ENCODE measurements around the gene PRODH.
"Not testable (repeated sequence)": the region's sequence is repeated elsewhere in the genome, so short reads cannot be mapped to it uniquely, and the experiment has no call there.

The PRODH gene

DNA sequence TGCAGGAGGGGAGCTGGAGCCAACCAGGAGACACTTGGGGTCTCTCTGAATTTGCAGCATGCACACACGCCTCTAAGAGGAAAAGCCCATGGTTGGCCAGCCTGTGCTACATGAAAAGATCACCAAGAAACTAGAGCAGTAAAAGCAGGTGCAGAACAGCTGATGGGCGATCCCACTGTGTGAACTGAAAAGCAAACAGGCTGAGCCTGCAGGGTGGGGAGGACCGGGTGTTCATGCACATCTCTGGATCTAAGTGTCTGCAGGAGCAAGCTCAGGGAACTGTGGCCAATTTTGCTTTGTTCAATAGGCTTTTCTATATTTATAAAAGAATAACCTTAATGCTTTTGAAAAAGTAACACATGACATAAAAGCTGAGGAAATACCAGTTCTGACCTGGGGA is 18.3 kb downstream of the PRODH start:
- H2AFZ ChIP-seq (ENCODE audit: insufficient read depth, low read length, poor library complexity); H2BK5ac ChIP-seq (ENCODE audit: low read depth, low read length, poor library complexity); H3K18ac ChIP-seq (ENCODE audit: low read length); H3K9me3 ChIP-seq (ENCODE audit: insufficient read depth, low read depth, low read length); H3K27me3 ChIP-seq (ENCODE audit: insufficient read depth, low read length); H3K27ac ChIP-seq (ENCODE audit: low read depth, low read length); H3K4ac ChIP-seq (ENCODE audit: low read depth, low read length); H2BK12ac ChIP-seq (ENCODE audit: low read length); H4K12ac ChIP-seq (ENCODE audit: low read depth, low read length); DNase-seq; H2AK5ac ChIP-seq (ENCODE audit: low read length); H3K4me1 ChIP-seq (ENCODE audit: control insufficient read depth in 1 of 2, insufficient read depth in 2 of 2, low read length in 2 of 2); H3K9ac ChIP-seq (ENCODE audit: low read length); H3K79me2 ChIP-seq (ENCODE audit: control insufficient read depth, insufficient read depth, low read length, poor library complexity); H4K8ac ChIP-seq (ENCODE audit: low read depth, low read length); H3K23ac ChIP-seq (ENCODE audit: low read length); H3K79me1 ChIP-seq (ENCODE audit: low read length); H2BK120ac ChIP-seq (ENCODE audit: insufficient read depth, low read length, poor library complexity); H3K4me2 ChIP-seq (ENCODE audit: low read length); H3K14ac ChIP-seq (ENCODE audit: low read length); H3K4me3 ChIP-seq (ENCODE audit: low read depth, low read length); H3K36me3 ChIP-seq (ENCODE audit: control insufficient read depth in 1 of 2, insufficient read depth in 2 of 2, low read length in 2 of 2); H4K91ac ChIP-seq (ENCODE audit: low read depth, low read length): not testable (repeated sequence)
- no CpG with 5 or more reads among the region's 3 CpGs for WGBS (ENCODE audit: extremely low coverage, insufficient coverage, insufficient read length)

DNA sequence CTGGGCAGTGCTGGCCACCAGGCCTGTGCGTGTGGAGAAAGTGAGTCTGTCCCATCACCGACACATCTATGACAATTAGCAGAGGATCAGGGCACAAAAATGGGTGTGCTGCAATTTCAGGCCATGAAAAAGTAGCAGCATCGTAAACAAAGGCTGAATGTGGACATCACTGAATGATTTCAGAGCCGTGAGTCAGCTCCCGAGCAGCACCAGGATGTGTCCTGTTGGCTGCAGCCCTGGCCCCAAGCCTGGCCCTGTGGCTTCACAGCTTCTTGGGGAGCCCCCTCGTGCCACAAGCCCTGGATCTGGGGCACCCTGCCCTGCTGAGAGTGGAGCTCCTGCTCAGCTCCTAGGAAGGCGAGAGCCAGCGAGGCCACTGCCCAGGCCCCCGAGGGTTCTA is 20.5 kb downstream of the PRODH start:
- H2BK12ac ChIP-seq (ENCODE audit: low read length); H4K12ac ChIP-seq (ENCODE audit: low read depth, low read length); DNase-seq; H3K23ac ChIP-seq (ENCODE audit: low read length); H2AK5ac ChIP-seq (ENCODE audit: low read length); H3K4me3 ChIP-seq (ENCODE audit: low read depth, low read length); H3K79me1 ChIP-seq (ENCODE audit: low read length); H3K27ac ChIP-seq (ENCODE audit: low read depth, low read length); H2BK5ac ChIP-seq (ENCODE audit: low read depth, low read length, poor library complexity); H2AFZ ChIP-seq (ENCODE audit: insufficient read depth, low read length, poor library complexity); H3K18ac ChIP-seq (ENCODE audit: low read length); H4K8ac ChIP-seq (ENCODE audit: low read depth, low read length); H3K79me2 ChIP-seq (ENCODE audit: control insufficient read depth, insufficient read depth, low read length, poor library complexity); H3K4me2 ChIP-seq (ENCODE audit: low read length); H3K4me1 ChIP-seq (ENCODE audit: control insufficient read depth in 1 of 2, insufficient read depth in 2 of 2, low read length in 2 of 2); H4K91ac ChIP-seq (ENCODE audit: low read depth, low read length); H3K9ac ChIP-seq (ENCODE audit: low read length); H3K9me3 ChIP-seq (ENCODE audit: insufficient read depth, low read depth, low read length); H2BK120ac ChIP-seq (ENCODE audit: insufficient read depth, low read length, poor library complexity); H3K14ac ChIP-seq (ENCODE audit: low read length); H3K36me3 ChIP-seq (ENCODE audit: control insufficient read depth in 1 of 2, insufficient read depth in 2 of 2, low read length in 2 of 2); H3K4ac ChIP-seq (ENCODE audit: low read depth, low read length); H3K27me3 ChIP-seq (ENCODE audit: insufficient read depth, low read length): not testable (repeated sequence)
- WGBS (ENCODE audit: extremely low coverage, insufficient coverage, insufficient read length), result no CpG with 5 or more reads among the region's 9 CpGs

DNA sequence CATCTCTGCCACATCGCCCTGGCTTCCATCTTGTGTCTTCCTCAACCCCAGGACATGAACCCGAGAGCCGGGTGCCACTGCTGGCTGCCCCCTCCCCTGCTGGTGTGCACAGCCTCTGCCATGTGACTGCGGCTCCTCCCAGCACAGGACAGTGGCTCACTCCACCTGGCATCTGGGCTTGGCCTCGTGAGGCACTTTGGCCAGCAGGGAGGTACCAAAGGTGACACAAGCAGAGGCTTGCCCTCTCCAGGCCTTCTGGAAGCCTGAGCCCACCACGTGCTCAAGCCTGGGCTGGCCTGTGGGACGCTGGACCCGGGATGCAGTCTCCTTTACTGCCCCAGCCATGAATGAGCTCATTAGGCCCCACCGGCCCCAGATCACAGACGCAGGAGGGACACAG is 21.5 kb downstream of the PRODH start:
- not testable (repeated sequence) for H4K12ac ChIP-seq (ENCODE audit: low read depth, low read length); H3K36me3 ChIP-seq (ENCODE audit: control insufficient read depth in 1 of 2, insufficient read depth in 2 of 2, low read length in 2 of 2); H3K4ac ChIP-seq (ENCODE audit: low read depth, low read length); H2BK12ac ChIP-seq (ENCODE audit: low read length); H3K79me1 ChIP-seq (ENCODE audit: low read length); H3K4me3 ChIP-seq (ENCODE audit: low read depth, low read length); H3K23ac ChIP-seq (ENCODE audit: low read length); H3K27me3 ChIP-seq (ENCODE audit: insufficient read depth, low read length); H2AFZ ChIP-seq (ENCODE audit: insufficient read depth, low read length, poor library complexity); H3K4me2 ChIP-seq (ENCODE audit: low read length); H3K9ac ChIP-seq (ENCODE audit: low read length); H3K14ac ChIP-seq (ENCODE audit: low read length); H3K18ac ChIP-seq (ENCODE audit: low read length); H4K8ac ChIP-seq (ENCODE audit: low read depth, low read length); H3K9me3 ChIP-seq (ENCODE audit: insufficient read depth, low read depth, low read length); DNase-seq; H2BK5ac ChIP-seq (ENCODE audit: low read depth, low read length, poor library complexity); H3K27ac ChIP-seq (ENCODE audit: low read depth, low read length); H4K91ac ChIP-seq (ENCODE audit: low read depth, low read length); H3K79me2 ChIP-seq (ENCODE audit: control insufficient read depth, insufficient read depth, low read length, poor library complexity); H2BK120ac ChIP-seq (ENCODE audit: insufficient read depth, low read length, poor library complexity); H3K4me1 ChIP-seq (ENCODE audit: control insufficient read depth in 1 of 2, insufficient read depth in 2 of 2, low read length in 2 of 2); H2AK5ac ChIP-seq (ENCODE audit: low read length)
- no CpG with 5 or more reads among the region's 10 CpGs for WGBS (ENCODE audit: extremely low coverage, insufficient coverage, insufficient read length)

DNA sequence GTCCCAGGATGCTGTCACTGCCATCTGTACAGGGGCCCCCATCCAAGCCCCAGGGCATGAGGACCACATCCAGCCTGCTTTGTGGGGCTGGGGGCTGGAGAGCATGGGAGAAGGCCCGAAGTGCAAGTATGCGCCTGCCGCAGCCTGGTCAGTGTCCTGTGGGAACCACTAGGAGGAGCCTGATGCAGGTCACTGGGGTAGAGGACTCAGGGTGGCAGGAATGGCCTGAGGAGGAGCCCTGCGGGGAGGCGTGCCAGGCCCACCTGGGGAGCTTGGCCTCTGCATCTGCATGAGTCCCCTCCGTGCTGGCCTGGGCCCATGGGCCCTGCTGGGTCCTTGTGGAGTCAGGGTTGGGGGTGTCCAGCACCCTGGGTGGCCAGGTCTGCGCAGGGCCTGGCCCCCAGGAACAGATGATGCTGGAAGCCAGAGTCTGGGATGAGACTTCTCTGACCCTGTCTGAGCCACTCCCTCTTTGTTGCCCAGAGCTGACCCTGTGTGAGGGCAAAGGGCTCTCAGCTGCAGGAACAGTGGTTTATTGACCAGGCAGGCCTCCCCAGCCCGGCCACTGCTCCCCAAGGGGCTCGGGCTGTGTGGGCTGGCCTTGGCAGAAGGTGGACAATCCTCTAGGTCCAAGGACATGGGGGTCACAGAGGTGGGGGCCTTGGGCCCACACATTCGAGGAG is 23.7 kb downstream of the PRODH start:
- H3K79me2 ChIP-seq (ENCODE audit: control insufficient read depth, insufficient read depth, low read length, poor library complexity), result not testable (repeated sequence)
- no CpG with 5 or more reads among the region's 10 CpGs for WGBS (ENCODE audit: extremely low coverage, insufficient coverage, insufficient read length)

More for the DNA sequence above, 23.7 kb downstream of the PRODH start:
- not testable (repeated sequence) for H3K18ac ChIP-seq (ENCODE audit: low read length); H4K12ac ChIP-seq (ENCODE audit: low read depth, low read length); H2BK5ac ChIP-seq (ENCODE audit: low read depth, low read length, poor library complexity); H3K36me3 ChIP-seq (ENCODE audit: control insufficient read depth in 1 of 2, insufficient read depth in 2 of 2, low read length in 2 of 2); H2BK120ac ChIP-seq (ENCODE audit: insufficient read depth, low read length, poor library complexity); DNase-seq; H2AFZ ChIP-seq (ENCODE audit: insufficient read depth, low read length, poor library complexity); H3K4me3 ChIP-seq (ENCODE audit: low read depth, low read length); H3K4me1 ChIP-seq (ENCODE audit: control insufficient read depth in 1 of 2, insufficient read depth in 2 of 2, low read length in 2 of 2); H4K91ac ChIP-seq (ENCODE audit: low read depth, low read length); H2BK12ac ChIP-seq (ENCODE audit: low read length); H3K9ac ChIP-seq (ENCODE audit: low read length); H3K4ac ChIP-seq (ENCODE audit: low read depth, low read length); H4K8ac ChIP-seq (ENCODE audit: low read depth, low read length); H3K14ac ChIP-seq (ENCODE audit: low read length); H3K27me3 ChIP-seq (ENCODE audit: insufficient read depth, low read length); H3K23ac ChIP-seq (ENCODE audit: low read length); H3K27ac ChIP-seq (ENCODE audit: low read depth, low read length); H2AK5ac ChIP-seq (ENCODE audit: low read length); H3K79me1 ChIP-seq (ENCODE audit: low read length); H3K4me2 ChIP-seq (ENCODE audit: low read length); H3K9me3 ChIP-seq (ENCODE audit: insufficient read depth, low read depth, low read length)
